ENCODE data around the gene ARHGAP22.

Gene ARHGAP22

GRCh38 chr10:48459270-48460150 is 145.4 kb downstream of the ARHGAP22 start:
- no peak for DNase-seq

- DNase-seq = no peak
Observed at GRCh38 chr10:48458662-48459048, 146.2 kb downstream of the ARHGAP22 start.

- DNase-seq = no peak
Observed at GRCh38 chr10:48457949-48458661, 146.8 kb downstream of the ARHGAP22 start.

GRCh38 chr10:48456808-48457761 is 147.8 kb downstream of the ARHGAP22 start:
- no peak for DNase-seq

GRCh38 chr10:48456361-48456804 is 148.5 kb downstream of the ARHGAP22 start:
- DNase-seq = no peak

- DNase-seq = no peak
Observed at GRCh38 chr10:48455392-48456151, 149.3 kb downstream of the ARHGAP22 start.

GRCh38 chr10:48455055-48455391 is 149.8 kb downstream of the ARHGAP22 start:
- no peak for DNase-seq

GRCh38 chr10:48454302-48455054 is 150.4 kb downstream of the ARHGAP22 start:
- no peak for DNase-seq

GRCh38 chr10:48453451-48454301 is 151.2 kb downstream of the ARHGAP22 start:
- DNase-seq = no peak

GRCh38 chr10:48452879-48453412 is 151.9 kb downstream of the ARHGAP22 start:
- no peak for DNase-seq

GRCh38 chr10:48451969-48452878 is 152.6 kb downstream of the ARHGAP22 start:
- no peak for DNase-seq

- no peak for DNase-seq
Observed at GRCh38 chr10:48450741-48451466, 154.0 kb downstream of the ARHGAP22 start.

GRCh38 chr10:48450233-48450740 is 154.6 kb downstream of the ARHGAP22 start:
- no peak for DNase-seq

- DNase-seq = no peak
Observed at GRCh38 chr10:48449501-48450232, 155.2 kb downstream of the ARHGAP22 start.

GRCh38 chr10:48448796-48449195 is 156.1 kb downstream of the ARHGAP22 start:
- DNase-seq = no peak

- DNase-seq = no peak
Observed at GRCh38 chr10:48447356-48448215, 157.3 kb downstream of the ARHGAP22 start.

Data from SIG-M5 (cell line).